MV-4-11 (cell line): ENCODE results near the gene RO60.

Experiments used
- DNase-seq: peaks from one replicate; lab custom pipeline; 2025; lab: John Stamatoyannopoulos, UW

The RO60 gene

DNA sequence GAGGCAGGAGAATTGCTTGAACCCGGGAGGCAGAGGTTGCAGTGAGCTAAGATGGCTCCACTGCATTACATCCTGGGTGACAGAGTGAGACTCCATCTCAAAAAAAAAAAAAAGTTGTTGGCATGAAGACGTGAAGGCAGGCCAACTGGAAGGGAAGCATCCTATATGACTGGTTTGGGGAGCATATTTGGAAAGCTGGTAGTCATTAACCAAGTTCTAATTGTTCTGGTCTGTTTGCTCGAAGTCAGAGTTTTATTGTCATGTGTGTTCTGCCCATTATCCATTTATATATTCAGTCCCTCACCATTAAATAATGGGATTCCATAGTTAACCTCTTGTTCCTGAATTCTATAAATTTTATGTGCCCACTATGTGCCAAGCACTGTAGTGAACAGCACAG is 49.1 kb downstream of the RO60 start:
- DNase-seq = no peak
